GM19099 (cell line): Measurements from ENCODE around the gene KCNH8.

Experiments used
- POLR2A ChIP-seq: IDR thresholded peaks from 3 replicates; pipeline ENCODE4 v1.6.1; 2011; ENCODE audit warnings: low read depth; ENCODE audit not compliant: insufficient read length; ENCODE audit errors: extremely low read depth

The KCNH8 gene

DNA sequence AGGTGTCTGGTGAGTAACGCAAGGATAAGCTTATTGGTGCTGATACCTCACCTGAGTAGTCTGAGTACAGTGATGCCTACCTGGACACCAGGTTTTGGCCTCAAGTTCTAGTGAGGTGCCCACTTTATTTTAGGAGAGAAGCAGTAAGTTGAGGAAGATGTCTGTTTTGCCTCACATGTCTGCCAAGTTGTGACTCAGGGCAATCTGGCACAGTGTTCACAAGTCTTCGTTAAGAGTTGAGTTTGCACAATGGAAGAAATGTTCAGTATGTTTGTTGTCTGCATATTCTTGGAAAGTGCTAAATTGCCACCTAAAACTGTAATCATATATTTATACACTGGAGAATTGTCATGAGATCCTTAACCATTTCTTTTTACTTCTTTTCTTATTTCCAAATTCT, 122.2 kb downstream of the KCNH8 start:
- TF ChIP-seq POLR2A = no peak

DNA sequence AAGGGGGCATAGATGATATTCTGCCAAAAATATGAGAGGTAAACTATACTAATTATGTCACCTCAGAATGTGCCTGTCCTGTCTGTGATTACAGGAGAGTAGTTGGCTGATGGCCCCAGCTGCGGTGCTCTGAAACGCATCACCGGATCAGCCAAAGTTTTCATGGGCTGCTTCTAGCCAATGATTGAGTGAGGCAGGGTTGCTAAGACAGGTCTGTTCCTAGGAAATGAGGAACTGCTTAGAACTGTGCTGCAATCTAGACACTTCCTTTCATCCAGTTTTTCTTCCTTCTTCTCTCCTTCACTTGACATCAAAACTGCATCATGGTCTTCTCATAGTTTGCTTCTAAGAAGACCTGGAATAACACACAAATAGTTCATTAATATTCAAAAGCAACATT, 124.0 kb downstream of the KCNH8 start:
- TF ChIP-seq POLR2A = no peak

DNA sequence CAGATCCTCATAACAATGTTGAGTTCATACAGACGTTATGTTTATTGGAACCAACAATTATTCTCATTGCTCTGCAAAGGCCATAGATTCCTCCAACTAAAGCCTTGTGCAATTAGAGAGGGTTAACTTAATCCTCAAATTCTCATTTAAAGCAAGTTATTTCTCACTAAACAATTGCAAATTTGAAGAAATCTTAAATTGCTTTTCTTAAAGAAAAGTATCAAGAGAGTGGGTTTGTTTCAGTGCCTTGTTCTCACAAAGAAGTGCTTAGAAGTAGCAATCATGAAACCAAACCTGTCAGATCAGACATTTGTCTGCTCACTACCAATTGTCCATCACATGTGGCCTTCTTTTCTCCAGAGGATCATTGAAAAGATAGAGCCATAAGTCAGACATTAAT, 124.8 kb downstream of the KCNH8 start:
- no peak for TF ChIP-seq POLR2A

DNA sequence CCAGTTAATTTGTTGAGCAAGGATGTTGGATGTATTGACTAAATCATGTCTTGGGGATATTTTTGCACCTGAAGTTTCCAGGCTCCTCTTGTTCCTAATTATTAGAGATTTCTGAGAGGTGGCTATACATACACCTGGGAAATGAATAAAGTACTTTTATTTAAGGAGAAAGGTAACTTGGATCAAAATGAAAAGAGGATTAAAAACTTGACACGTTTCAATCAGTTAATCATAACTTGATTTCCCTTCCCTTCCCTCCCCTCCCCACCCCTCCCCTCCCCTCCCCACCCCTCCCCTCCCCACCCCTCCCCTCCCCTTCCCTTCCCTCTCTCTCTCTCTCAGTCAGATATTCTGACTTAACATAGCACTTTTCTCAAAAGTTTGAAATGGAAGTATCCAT, 126.3 kb downstream of the KCNH8 start:
- TF ChIP-seq POLR2A = no peak

DNA sequence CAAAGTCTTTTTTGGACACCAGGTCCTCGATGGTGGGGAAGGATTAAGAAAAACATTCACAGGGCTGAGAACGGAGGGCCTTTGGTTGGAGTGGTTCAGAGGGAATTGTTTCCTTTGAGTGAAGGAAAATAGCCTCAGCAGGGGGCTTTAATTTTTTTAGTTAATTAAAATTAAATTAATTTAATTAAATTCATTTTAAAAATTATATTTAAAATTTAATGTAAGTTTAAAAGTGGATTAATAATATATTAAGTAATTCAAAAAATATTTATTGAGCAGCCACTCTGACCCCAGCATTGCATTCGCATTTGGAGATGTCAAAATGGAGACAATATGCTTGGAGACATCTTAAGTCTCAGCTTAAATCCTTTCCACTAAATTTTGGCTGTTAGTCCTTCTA, 136.7 kb downstream of the KCNH8 start:
- TF ChIP-seq POLR2A = no peak

DNA sequence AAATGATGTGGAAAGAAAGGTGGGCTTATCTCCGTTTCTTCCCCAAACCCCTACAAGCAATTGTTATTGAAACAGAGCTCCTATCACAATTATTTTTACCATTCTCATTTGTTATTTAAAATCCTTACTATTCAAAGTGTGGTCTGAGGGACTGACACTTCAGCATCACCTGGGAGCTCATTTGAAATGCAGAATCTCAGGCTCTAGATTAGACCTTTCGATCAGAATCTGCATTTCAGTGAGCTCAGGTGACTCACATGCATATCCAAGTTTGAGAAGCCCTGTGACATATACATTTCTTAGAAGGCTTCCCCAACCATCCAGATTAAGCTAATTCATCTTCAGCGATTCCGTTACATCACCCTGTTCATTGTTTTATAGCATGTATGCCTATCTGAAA, 145.0 kb downstream of the KCNH8 start:
- TF ChIP-seq POLR2A = no peak

DNA sequence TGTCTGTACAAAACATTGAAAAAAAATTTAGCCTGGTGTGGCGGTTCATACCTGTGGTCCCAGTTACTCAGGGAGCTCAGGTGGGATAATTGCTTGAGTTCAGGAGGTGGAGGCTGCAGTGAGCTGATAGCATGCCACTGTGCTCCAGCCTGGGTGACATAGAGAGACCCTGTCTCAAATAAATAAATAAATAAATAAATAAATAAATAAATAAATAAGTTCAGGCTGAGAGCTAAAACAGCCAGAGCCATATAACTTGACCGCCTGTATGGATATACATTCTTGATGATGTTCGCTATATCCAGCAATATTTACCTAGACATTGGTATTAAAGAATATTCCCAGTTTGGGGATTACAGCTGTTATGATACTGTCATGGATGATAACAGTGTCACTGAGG, 146.9 kb downstream of the KCNH8 start:
- no peak for TF ChIP-seq POLR2A

DNA sequence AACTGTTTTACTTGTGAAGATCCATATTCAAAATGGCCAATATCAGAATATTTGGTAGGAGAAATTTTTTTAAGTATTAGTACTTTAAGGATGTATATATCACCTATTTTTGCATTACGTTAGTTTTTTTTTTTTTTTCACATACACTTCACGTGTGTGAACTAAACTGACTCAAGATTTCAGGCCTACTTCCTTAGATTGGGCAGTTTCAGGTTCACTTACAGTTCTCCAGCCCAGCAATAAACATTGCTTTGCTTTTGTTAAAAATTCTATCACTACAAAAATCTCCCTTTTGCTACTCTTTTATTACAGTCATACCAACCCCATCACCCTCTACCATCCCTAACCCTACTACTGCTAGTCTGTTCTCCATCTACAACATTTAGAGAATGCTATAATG, 183.6 kb downstream of the KCNH8 start:
- TF ChIP-seq POLR2A = no peak

DNA sequence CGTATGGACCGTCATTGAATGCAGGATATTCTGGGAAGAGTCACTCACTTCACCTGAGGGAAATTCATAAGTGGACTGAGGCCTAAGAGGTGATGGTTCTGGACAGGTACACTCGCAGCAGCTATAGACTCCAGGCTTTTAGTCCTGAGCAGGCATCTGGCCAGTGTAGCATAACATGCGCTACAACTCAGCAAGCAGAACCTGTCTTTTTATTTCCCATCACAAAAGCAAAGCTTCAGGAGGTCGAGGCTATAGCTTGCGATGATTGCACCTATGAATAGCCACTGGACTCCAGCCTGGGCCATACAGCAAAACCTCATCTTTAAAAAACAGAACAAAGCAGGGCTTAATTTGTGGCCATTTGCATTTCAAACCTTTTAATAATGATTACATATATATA, 185.8 kb downstream of the KCNH8 start:
- TF ChIP-seq POLR2A = no peak

DNA sequence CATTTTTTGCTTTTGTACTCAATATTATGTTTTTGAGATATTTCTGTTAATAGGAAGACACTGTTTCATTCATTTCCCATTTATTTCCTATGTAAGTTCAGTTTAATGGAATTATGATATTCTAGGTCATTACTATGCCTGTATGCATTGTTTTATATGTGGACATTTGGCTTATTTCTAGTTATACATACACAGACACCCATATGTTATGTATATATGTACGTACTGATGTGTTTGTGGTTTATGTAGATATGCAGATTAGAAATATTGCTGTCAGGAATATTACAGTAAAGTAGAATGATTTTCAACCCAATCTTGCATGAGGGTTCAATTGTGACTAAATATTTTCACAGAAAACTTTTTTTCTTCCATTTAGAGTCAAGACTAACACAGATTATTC, 190.5 kb downstream of the KCNH8 start:
- TF ChIP-seq POLR2A = no peak

DNA sequence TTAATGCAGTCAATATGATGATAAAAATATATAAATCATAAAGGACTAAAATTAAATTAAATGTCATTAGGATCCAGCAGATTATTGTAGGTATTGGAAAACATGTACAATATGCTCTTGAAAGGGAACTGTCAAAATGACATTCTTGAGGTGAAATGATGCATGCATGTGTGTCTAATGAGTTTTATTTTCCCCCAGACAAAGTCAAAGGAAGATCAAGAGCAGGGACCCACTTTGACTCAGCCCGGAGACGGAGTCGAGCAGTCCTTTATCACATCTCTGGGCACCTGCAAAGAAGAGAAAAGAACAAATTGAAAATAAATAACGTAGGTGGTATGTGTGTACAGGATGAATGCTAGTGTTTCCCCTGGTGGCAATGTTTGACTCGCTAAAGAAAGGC, 194.1 kb downstream of the KCNH8 start:
- TF ChIP-seq POLR2A = no peak

DNA sequence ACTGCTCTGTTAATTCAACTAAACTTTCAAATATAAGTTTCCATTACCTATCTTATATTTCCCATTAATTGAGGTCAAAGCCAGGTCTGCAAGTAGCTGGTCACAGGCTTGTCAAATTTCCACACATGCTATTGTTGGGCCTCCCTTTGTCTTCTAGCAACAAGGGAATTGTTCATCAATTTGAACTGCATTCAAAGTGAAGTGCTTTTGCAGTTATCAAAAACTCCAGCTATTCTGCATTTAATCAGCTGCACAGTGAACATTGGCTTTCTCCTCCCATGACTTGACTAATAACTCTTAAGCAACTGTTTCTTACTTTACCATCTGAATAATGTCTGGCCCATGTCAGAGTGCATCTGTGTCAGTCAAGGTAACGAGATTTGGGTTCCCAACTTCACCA, 198.4 kb downstream of the KCNH8 start:
- no peak for TF ChIP-seq POLR2A

DNA sequence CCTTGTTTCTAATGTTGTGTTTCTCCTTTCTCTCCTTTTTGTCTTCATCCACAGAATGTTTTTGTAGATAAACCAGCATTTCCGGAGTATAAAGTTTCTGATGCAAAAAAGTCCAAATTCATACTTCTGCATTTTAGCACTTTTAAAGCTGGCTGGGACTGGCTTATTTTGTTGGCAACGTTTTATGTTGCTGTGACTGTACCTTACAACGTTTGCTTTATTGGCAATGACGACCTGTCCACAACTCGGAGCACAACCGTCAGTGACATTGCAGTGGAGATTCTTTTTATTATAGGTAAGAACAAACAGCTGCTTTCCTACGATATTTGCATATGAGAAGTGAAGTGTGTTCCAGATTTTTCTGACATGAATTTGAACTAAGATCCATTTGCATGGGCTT, 199.4 kb downstream of the KCNH8 start:
- no peak for TF ChIP-seq POLR2A

DNA sequence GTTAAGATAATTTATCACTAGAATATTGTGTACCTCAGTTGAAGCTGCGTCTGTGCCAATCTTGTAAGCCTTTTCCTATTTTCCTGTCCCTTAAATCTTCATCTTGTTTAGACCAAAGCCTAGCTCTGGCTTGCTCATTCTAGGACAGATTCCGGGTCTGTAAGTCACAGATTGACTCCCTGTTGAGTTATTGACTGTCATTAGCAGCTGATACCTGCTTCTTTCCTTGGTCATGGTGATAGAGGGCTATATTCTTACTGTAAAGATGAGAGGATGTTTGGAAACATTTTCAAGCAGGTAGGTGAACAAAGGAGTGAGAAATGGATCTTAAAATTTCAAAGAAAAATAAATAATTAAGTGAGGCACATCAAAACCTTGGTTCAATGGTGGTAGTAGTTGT, 200.2 kb downstream of the KCNH8 start:
- no peak for TF ChIP-seq POLR2A

DNA sequence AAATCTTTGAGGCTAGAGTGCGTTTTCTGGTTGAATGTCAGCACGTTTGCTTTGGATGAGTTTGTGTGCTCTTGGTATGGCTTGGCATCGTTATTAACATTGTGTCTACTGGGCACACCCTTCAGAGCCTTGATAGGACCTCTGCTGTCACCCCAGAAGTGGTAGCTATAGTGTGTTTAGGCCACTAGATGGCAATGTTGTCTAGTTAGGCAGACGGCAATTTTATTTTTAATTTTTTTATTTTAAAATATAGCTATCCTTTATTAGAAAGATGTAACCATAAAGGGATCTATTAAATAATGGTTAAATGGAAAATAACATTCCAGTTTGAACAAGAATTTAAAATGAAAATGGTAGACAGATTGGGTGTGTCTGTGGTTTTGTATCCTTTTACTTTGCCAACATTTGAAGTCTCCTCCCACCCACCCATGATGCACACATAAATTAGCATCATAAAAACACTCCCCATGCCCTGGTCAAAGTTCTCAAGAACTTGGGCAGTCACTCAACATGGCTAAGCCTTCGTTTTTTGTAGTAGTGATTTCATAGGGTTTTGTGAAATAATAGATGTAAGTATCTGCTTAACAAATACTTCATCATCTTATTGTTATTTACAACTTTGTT, 200.7 kb downstream of the KCNH8 start:
- no peak for TF ChIP-seq POLR2A

DNA sequence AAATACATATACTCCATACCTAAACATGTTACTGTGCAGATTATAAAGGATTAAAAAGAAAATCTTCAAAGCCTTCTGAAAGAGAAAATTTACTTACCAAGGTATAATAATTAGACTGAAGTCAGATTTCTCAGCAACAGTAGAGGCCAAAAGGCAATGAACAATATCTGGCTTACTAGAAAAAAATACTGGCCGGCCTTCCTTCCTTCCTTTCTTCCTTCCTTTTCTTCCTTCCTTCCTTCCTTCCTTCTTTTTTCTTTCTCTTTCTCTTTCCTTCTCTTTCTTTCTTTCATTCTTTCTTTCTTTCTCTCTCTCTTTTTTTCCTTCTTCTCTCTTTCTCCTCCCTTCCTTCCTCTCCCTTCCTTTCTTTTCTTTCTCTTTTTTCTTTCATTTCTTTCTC, 209.6 kb downstream of the KCNH8 start:
- no peak for TF ChIP-seq POLR2A

DNA sequence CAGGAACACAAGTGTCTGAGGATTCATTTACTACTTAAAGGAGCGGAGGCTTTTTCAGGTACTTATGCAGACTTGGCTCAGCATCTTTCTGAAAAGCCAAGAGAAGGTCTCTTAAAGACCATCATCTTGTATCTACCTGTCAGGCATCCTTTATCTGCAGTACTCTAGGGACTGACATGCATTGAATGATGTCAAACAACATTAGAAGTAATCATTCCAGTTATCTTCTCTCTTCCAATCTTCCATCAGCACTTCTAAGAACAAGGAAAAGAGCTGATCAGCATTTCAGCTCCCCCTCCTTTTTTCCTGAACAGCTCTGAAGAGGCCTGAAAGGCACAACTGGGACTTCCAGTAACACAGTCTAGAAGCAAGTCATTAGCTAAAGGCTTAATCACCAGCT, 214.8 kb downstream of the KCNH8 start:
- TF ChIP-seq POLR2A = no peak
